Fibroblast of pulmonary artery (primary cell): ENCODE data around the gene BCAP31.
"Not testable (repeated sequence)": the region's sequence is repeated elsewhere in the genome, so short reads cannot be mapped to it uniquely, and the experiment has no call there.

Experiments
- DNase-seq: peaks from one replicate; pipeline ENCODE4 v3.0.0-alpha.2; 2010; ENCODE audit warnings: low read depth
- H3K4me3 ChIP-seq: replicated peaks from 2 replicates; pipeline ENCODE4 v1.5.1; 2011; ENCODE audit warnings: low read depth, mild to moderate bottlenecking, control low read depth, low read length, moderate library complexity
- TF ChIP-seq, protein P1 (sequence below): IDR thresholded peaks from 2 replicates; pipeline ENCODE4 v1.5.1; 2011; ENCODE audit warnings: mild to moderate bottlenecking, control low read depth, low read length, inconsistent platforms; ENCODE audit errors: missing control alignments

The BCAP31 gene

DNA sequence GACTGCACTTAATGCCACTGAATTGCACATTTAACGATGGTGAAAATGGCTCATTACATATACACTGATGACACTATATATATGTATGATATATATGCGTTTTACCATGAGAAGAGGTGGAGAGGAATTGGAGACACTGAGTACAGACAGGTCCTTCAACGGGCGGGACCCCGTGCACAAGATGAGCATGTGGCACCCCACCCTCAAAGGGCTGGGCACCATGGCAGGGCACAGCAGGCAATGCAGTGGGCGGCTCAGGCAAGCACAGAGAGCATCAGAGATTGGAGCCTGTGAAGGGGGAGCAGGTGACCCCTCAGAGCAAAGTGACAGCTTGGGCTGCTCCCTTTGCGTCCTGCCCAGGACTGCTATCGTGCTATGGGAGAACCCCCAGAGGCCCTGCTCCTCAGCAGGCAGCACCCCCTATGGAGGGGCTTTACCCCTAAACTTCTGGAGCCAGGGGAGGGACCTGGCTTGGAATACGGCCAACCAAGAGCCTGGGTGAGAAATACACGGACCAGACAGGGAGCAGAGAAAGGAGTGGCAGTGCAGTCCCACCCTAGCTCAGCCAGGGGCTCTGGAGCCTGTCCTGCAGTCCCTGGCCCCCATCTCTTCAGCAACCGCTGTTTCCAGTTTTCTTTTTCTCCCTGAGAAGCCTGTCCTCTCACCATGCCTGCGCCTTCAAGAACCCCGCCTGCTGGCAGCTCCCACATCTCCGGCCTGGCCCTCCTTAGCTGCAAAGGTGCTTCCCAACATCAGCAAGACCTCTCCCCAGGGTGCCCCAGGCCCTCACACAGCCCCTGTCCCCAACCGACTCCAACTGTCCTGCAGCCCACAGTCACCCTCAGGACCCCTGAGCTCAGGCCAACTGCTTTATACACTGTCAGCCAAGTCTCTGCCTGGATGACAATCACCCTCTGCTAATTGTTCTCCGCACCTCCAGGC, 26.0 kb downstream of the BCAP31 start:
- DNase-seq: no peak
- TF ChIP-seq, protein P1, sequence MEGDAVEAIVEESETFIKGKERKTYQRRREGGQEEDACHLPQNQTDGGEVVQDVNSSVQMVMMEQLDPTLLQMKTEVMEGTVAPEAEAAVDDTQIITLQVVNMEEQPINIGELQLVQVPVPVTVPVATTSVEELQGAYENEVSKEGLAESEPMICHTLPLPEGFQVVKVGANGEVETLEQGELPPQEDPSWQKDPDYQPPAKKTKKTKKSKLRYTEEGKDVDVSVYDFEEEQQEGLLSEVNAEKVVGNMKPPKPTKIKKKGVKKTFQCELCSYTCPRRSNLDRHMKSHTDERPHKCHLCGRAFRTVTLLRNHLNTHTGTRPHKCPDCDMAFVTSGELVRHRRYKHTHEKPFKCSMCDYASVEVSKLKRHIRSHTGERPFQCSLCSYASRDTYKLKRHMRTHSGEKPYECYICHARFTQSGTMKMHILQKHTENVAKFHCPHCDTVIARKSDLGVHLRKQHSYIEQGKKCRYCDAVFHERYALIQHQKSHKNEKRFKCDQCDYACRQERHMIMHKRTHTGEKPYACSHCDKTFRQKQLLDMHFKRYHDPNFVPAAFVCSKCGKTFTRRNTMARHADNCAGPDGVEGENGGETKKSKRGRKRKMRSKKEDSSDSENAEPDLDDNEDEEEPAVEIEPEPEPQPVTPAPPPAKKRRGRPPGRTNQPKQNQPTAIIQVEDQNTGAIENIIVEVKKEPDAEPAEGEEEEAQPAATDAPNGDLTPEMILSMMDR: no peak
- no peak overlapping the region for H3K4me3 ChIP-seq

DNA sequence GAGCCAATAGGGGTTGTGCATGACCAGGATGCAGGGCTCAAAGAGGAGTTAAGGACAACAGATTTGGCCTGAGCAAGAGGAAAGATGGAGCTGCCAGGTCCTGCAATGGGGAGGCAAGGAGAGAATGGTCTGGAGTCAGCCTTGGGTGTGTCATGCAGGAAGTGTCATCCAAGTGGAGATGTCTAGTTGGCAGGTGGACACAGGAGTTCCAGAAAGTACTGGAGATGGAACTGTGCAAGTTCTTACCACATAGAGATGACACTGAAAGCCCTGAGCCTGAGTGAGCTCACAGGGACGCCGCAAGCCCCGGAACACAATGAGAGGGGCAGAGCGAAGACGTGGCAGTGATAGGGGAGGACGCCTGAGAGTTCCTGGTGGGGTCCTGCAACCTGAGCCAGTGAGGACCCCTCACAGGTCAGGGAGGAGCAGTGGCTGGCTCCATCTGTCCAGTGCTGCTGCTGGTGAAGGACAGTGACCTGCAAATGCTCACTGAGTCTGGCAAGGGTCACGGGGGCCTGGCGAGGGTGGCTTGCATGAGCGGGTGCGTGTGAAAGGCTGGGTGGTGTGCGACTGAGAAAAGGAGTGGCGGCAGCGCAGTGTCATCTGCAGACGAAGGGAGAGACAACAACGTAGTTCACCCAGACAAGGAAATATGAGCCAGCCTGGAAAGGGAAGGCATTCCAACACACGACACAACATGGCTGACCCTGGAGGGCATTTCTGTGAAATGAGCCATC, 27.0 kb downstream of the BCAP31 start:
- H3K4me3 ChIP-seq, DNase-seq: not testable (repeated sequence)

DNA sequence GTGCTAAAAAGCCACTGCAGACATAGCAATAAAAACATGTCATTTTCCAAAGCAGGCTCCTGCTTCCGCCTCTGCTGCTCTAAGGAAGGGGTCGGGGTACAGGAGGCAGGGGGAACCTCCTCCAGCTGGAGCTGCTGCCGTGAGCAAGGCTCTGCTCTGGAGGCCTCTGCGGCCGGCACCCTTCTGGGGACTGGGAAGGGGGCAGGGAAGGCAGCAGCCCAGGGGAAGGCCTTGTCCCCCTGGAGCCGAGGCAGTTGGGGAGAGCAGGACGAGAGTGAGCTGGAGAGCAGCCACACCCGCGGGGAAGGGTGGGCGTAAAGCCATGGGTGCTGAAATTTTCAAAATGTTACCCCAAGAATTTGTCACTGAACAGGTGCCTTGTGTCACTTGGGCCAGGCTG, 27.6 kb downstream of the BCAP31 start:
- not testable (repeated sequence) for DNase-seq, H3K4me3 ChIP-seq

DNA sequence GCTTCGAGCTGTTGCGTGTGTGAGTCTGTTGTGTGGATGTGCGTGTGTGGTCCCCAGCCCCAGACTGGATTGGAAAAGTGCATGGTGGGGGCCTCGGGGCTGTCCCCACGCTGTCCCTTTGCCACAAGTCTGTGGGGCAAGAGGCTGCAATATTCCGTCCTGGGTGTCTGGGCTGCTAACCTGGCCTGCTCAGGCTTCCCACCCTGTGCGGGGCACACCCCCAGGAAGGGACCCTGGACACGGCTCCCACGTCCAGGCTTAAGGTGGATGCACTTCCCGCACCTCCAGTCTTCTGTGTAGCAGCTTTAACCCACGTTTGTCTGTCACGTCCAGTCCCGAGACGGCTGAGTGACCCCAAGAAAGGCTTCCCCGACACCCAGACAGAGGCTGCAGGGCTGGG, 28.1 kb downstream of the BCAP31 start:
- no peak overlapping the region for H3K4me3 ChIP-seq
- no peak for DNase-seq
- TF ChIP-seq, protein P1: no peak

DNA sequence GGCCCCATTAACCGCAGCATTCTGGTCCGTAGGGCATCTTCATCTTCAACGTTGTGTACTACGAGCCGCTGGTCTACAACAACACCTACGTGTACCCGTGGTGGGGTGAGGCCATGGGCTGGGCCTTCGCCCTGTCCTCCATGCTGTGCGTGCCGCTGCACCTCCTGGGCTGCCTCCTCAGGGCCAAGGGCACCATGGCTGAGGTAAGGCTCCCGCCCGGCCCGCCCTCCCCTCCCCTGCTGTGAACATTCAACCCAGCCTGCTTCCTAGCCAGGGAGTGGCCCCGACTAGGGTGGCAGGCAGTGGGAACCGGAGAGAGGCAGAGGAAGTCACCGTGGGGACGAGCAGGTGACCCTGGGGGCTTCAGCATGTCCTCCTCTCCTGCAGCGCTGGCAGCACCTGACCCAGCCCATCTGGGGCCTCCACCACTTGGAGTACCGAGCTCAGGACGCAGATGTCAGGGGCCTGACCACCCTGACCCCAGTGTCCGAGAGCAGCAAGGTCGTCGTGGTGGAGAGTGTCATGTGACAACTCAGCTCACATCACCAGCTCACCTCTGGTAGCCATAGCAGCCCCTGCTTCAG, 29.4 kb downstream of the BCAP31 start:
- no peak for DNase-seq
- TF ChIP-seq, protein P1: no peak
- H3K4me3 ChIP-seq: no peak overlapping the region

DNA sequence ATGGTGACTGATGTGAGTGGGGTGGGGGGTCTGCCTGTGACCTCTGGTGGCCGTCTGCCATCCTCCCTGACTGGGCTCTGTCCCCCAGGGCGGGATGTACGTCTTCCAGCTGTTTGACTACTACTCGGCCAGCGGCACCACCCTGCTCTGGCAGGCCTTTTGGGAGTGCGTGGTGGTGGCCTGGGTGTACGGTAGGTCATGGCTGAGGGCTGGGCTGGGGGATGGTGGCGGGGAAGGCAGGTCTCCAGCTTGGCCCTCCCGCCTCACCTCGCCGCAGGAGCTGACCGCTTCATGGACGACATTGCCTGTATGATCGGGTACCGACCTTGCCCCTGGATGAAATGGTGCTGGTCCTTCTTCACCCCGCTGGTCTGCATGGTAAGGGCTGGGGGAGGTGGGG, 29.9 kb downstream of the BCAP31 start:
- not testable (repeated sequence) for DNase-seq, H3K4me3 ChIP-seq

DNA sequence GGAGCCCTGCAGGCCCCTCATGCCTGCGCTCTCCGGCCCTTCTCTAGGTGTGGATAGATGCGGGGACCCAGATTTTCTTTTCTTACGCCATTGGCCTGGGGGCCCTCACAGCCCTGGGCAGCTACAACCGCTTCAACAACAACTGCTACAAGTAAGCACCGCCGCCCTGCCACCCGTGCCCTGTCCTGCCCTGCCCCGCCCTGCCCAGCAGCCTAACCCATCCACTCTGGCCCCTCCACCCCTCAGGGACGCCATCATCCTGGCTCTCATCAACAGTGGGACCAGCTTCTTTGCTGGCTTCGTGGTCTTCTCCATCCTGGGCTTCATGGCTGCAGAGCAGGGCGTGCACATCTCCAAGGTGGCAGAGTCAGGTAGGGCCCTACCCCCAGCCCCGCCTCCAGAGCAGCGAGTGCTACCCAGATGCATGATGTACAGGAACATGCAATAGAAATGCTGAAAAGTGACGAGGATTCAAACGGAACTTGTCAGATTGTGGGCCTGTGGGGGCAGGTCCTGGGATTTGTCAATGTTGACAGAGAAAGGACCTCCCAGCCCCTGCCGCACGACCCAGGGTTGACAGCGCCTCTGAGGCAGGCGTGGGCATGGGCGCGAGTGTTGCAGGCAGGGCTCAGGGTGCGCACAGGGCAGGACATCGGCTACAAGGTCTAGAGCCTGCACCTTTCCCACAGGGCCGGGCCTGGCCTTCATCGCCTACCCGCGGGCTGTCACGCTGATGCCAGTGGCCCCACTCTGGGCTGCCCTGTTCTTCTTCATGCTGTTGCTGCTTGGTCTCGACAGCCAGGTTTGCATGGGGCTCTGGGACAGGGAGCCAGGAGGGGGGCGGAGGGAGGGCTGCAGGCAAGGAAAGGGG, 30.7 kb downstream of the BCAP31 start:
- TF ChIP-seq, protein P1: no peak
- H3K4me3 ChIP-seq: no peak overlapping the region
- DNase-seq: no peak
